Central memory CD8-positive, alpha-beta T cell (primary cell): ENCODE measurements around the gene CDH2.

Experiments used
- ATAC-seq: fragments of 150-1000 bp; cut with Tn5 transposase; replicated peaks from 2 replicates; pipeline ENCODE4 v1.10.0; 2022; ENCODE audit warnings: mild to moderate bottlenecking, moderate FRiP score, moderate number of reproducible peaks; ENCODE audit not compliant: poor library complexity, severe bottlenecking; ENCODE audit errors: extremely low read depth
- DNase-seq, 2 donors: peaks; one replicate each; pipeline ENCODE4 v3.0.0; 2021; ENCODE audit warnings: low spot score in 2 of 2
- H3K27ac Mint-ChIP-seq: one replicate; pipeline ENCODE4 v1.8.0; 2022; ENCODE audit warnings: low read depth, mild to moderate bottlenecking, moderate library complexity, mixed read lengths
- H3K27me3 Mint-ChIP-seq: one replicate; pipeline ENCODE4 v1.8.0; 2022; ENCODE audit warnings: mixed read lengths
- H3K36me3 Mint-ChIP-seq: one replicate; pipeline ENCODE4 v1.8.0; 2022; ENCODE audit warnings: mild to moderate bottlenecking, moderate library complexity, mixed read lengths; ENCODE audit not compliant: insufficient read depth
- H3K4me1 Mint-ChIP-seq: one replicate; pipeline ENCODE4 v1.8.0; 2022; ENCODE audit warnings: mixed read lengths
- H3K4me3 Mint-ChIP-seq: one replicate; pipeline ENCODE4 v1.8.0; 2022; ENCODE audit warnings: mild to moderate bottlenecking, moderate library complexity, mixed read lengths
- H3K9me3 Mint-ChIP-seq: one replicate; pipeline ENCODE4 v1.8.0; 2022; ENCODE audit warnings: mixed read lengths

CDH2 gene

GRCh38 chr18:28040211-28040610 lies 136.7 kb downstream of the CDH2 start:
- no peaks in the 10 kb centered on the region for H3K27me3 Mint-ChIP-seq
- H3K4me1 Mint-ChIP-seq: no peaks in the 10 kb centered on the region
- ATAC-seq (no peak), DNase-seq (no peak)
- no peak overlapping the region for H3K4me3 Mint-ChIP-seq
- H3K9me3 Mint-ChIP-seq: peaks cover 12% of the 10 kb centered on the region
- no peaks in the 10 kb centered on the region for H3K36me3 Mint-ChIP-seq
- no peak overlapping the region for H3K27ac Mint-ChIP-seq

DNA sequence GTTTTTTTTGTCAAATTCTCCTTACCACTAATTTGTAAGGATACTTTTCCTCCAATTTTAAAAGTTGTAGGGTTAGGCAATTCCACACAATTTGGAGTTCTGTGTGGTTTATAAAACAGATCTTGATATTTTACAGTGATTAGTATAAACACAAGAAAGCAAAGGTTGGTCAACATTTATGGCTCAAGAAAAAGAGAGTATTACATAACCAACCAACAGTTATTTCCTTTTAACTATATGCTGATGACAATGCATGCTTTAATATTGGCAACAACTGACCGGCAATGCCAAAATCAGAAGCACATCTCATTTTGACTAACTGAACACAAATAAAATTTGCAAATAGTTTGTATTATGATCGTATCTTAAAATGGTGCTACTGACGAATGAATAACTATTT lies 137.2 kb downstream of the CDH2 start:
- no peaks in the 10 kb centered on the region for H3K4me1 Mint-ChIP-seq
- no peaks in the 10 kb centered on the region for H3K27me3 Mint-ChIP-seq
- no peak for DNase-seq
- H3K9me3 Mint-ChIP-seq: peaks cover 8% of the 10 kb centered on the region
- no peak overlapping the region for H3K27ac Mint-ChIP-seq
- H3K36me3 Mint-ChIP-seq: no peaks in the 10 kb centered on the region
- ATAC-seq: no peak
- no peak overlapping the region for H3K4me3 Mint-ChIP-seq

DNA sequence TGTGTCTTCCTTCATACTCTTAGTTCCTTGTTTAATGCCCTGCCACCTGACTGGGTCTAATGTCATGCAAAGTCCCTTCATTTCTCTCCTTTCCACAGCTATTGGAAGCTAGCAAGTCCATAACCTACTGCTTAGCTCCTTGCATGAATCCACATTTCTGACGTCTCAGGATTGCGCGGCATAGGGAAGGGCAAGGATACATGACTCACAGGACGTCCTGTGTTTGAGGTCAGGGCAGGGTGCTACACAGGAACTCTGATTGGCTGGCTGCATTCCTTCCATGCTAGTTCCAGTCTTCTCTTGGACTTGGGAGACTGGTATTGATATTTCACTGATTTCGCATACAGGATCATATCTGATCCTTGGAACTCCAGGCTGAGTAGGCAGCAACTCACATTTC lies 137.9 kb downstream of the CDH2 start:
- DNase-seq (no peak), ATAC-seq (no peak)
- H3K4me3 Mint-ChIP-seq: no peak overlapping the region
- peaks cover 8% of the 10 kb centered on the region for H3K9me3 Mint-ChIP-seq
- no peaks in the 10 kb centered on the region for H3K4me1 Mint-ChIP-seq
- no peaks in the 10 kb centered on the region for H3K36me3 Mint-ChIP-seq
- no peaks in the 10 kb centered on the region for H3K27me3 Mint-ChIP-seq
- H3K27ac Mint-ChIP-seq: no peak overlapping the region

GRCh38 chr18:28036488-28036887 lies 140.4 kb downstream of the CDH2 start:
- no peaks in the 10 kb centered on the region for H3K36me3 Mint-ChIP-seq
- ATAC-seq (no peak), DNase-seq (no peak)
- H3K4me3 Mint-ChIP-seq: no peak overlapping the region
- peaks cover 10% of the 10 kb centered on the region for H3K9me3 Mint-ChIP-seq
- no peak overlapping the region for H3K27ac Mint-ChIP-seq
- H3K4me1 Mint-ChIP-seq: no peaks in the 10 kb centered on the region
- no peaks in the 10 kb centered on the region for H3K27me3 Mint-ChIP-seq

GRCh38 chr18:28034567-28034966 lies 142.4 kb downstream of the CDH2 start:
- Mint-ChIP-seq H3K27me3 (no peaks in the 10 kb centered on the region), H3K27ac (no peak overlapping the region), H3K4me1 (no peaks in the 10 kb centered on the region), H3K4me3 (no peak overlapping the region), H3K9me3 (peaks cover 17% of the 10 kb centered on the region), H3K36me3 (no peaks in the 10 kb centered on the region)
- ATAC-seq (no peak), DNase-seq (no peak)

DNA sequence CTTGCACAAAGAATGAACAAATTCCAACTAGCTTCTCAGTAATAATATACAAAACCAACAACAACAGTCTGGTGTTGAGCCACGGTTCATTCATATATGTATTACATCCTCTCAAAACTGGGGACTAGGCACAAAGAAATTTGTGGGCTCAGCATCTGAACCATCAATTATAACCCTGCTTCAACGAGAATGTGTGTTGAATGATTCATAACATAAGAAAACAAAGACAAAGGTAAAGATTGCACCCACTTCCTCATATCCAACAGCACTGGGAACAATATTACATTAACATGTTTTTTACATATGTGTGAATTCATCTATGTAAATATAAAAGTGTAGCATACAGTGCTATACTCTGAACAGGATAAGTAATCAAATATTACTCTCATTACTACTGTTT lies 144.8 kb downstream of the CDH2 start:
- Mint-ChIP-seq H3K4me1 (no peaks in the 10 kb centered on the region), H3K27me3 (no peaks in the 10 kb centered on the region), H3K9me3 (peaks cover 9% of the 10 kb centered on the region), H3K27ac (no peak overlapping the region), H3K4me3 (no peak overlapping the region), H3K36me3 (no peaks in the 10 kb centered on the region)
- DNase-seq (no peak), ATAC-seq (no peak)

DNA sequence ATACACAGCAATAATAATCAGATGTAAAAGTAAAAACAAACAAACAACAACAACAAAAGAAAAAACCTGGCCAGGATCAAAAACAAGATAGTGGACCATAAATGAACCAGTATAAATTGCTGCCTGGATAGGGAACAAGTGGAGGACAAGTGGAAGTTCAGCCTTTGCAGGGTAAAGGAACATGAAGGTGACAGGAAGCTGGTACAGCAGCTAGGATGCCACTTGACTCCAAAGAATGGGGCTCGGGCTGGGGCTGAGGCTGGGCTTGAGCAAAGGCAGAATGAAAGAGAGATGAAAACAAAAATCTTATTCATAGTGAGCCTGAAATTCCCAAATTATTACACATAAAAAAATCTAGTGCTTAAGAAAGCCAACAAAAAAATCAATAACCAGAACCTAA lies 146.5 kb downstream of the CDH2 start:
- no peaks in the 10 kb centered on the region for H3K27me3 Mint-ChIP-seq
- no peaks in the 10 kb centered on the region for H3K4me1 Mint-ChIP-seq
- no peak overlapping the region for H3K4me3 Mint-ChIP-seq
- H3K9me3 Mint-ChIP-seq: peaks cover 19% of the 10 kb centered on the region
- DNase-seq (no peak), ATAC-seq (no peak)
- H3K27ac Mint-ChIP-seq: no peak overlapping the region
- H3K36me3 Mint-ChIP-seq: no peaks in the 10 kb centered on the region

GRCh38 chr18:28027755-28028154 lies 149.2 kb downstream of the CDH2 start:
- ATAC-seq (no peak), DNase-seq (no peak)
- no peak overlapping the region for H3K4me3 Mint-ChIP-seq
- H3K27ac Mint-ChIP-seq: no peak overlapping the region
- H3K27me3 Mint-ChIP-seq: no peaks in the 10 kb centered on the region
- H3K36me3 Mint-ChIP-seq: no peaks in the 10 kb centered on the region
- no peaks in the 10 kb centered on the region for H3K4me1 Mint-ChIP-seq
- peaks cover 19% of the 10 kb centered on the region for H3K9me3 Mint-ChIP-seq

DNA sequence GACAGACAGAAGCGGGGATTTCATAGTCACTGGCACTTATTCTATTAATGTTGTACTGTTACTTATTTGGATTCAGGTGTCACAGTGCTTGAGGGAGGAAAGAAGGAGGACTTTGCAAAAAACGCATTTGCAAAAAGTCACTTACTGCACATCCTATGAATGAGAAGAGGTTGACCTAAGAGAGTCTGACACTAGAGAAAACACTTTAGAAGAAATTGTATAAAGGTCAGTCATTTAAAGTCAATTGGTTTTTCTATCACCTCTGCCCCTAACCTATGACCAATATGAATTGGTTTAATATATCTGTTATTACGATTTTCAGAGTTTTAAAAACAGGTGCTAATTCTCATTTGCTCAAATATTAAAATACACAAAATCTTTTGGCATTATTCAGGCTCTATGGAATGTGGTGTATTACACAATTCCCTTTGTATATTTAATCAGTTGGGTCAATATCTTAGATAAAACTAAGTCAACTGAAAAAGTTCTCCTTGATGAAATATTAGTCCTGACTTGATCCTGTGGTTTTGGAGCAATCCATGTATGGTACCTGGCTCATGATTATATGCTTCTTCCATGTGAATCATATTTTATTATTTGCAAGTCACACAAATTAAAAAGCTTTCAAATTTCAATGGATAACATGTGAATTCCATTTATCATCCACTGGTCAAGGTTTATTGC lies 157.4 kb downstream of the CDH2 start:
- H3K27me3 Mint-ChIP-seq: no peaks in the 10 kb centered on the region
- H3K4me1 Mint-ChIP-seq: no peaks in the 10 kb centered on the region
- H3K36me3 Mint-ChIP-seq: no peaks in the 10 kb centered on the region
- ATAC-seq: no peak
- H3K9me3 Mint-ChIP-seq: peaks cover 9% of the 10 kb centered on the region
- no peak overlapping the region for H3K27ac Mint-ChIP-seq
- no peak overlapping the region for H3K4me3 Mint-ChIP-seq
- no peak for DNase-seq

GRCh38 chr18:28018351-28018750 lies 158.6 kb downstream of the CDH2 start:
- no peaks in the 10 kb centered on the region for H3K36me3 Mint-ChIP-seq
- no peak overlapping the region for H3K27ac Mint-ChIP-seq
- H3K4me1 Mint-ChIP-seq: no peaks in the 10 kb centered on the region
- peaks cover 15% of the 10 kb centered on the region for H3K9me3 Mint-ChIP-seq
- DNase-seq (no peak), ATAC-seq (no peak)
- H3K27me3 Mint-ChIP-seq: no peaks in the 10 kb centered on the region
- H3K4me3 Mint-ChIP-seq: no peak overlapping the region

- no peaks in the 10 kb centered on the region for H3K4me1 Mint-ChIP-seq
- no peaks in the 10 kb centered on the region for H3K27me3 Mint-ChIP-seq
- H3K36me3 Mint-ChIP-seq: no peaks in the 10 kb centered on the region
- no peak overlapping the region for H3K27ac Mint-ChIP-seq
- H3K9me3 Mint-ChIP-seq: peaks cover 15% of the 10 kb centered on the region
- no peak overlapping the region for H3K4me3 Mint-ChIP-seq
- ATAC-seq (no peak), DNase-seq (no peak)
These were observed 161.3 kb downstream of the CDH2 start for GRCh38 chr18:28015671-28016070.

DNA sequence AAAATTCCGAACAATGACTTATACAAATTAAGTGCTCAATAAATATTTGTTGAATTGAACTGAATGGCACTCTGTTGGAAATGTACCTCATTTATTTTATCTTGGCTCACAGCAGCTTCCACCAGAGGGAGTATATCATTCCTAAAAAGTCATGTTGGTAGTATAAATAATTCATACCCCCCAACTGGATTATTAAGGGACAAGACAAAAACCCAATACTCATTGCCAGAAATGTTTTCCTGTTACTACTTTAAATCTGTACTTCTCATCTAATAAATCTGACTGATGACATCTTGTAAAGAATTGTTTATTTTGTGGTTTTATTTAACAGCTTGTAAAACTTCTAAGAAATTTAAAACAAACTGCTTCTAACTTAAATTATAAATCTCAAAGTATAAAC lies 163.9 kb downstream of the CDH2 start:
- Mint-ChIP-seq H3K27ac (no peak overlapping the region), H3K36me3 (no peaks in the 10 kb centered on the region), H3K4me3 (no peak overlapping the region), H3K4me1 (no peaks in the 10 kb centered on the region), H3K9me3 (peaks cover 15% of the 10 kb centered on the region), H3K27me3 (no peaks in the 10 kb centered on the region)
- ATAC-seq: no peak
- no peak for DNase-seq

DNA sequence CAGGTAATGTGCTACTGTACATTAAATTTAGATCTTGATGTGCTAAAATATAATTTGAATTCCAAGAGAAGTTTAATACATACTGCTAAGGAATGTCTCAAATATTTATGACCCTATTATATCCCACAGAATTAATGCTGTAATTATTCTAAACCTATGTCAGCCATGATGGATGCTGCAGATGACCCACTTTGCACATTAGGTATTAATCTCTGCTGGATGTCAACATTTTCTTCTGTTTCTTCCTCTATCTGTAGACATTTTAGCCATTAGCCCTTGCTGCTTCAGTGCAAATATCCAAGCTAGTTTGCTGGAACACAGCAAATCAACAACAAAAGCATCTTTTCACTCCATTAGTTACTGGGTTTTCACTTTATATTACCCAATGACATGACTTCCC lies 164.6 kb downstream of the CDH2 start:
- no peak for ATAC-seq
- H3K27me3 Mint-ChIP-seq: no peaks in the 10 kb centered on the region
- H3K36me3 Mint-ChIP-seq: no peaks in the 10 kb centered on the region
- no peak overlapping the region for H3K4me3 Mint-ChIP-seq
- no peak overlapping the region for H3K27ac Mint-ChIP-seq
- H3K4me1 Mint-ChIP-seq: no peaks in the 10 kb centered on the region
- H3K9me3 Mint-ChIP-seq: peaks cover 11% of the 10 kb centered on the region
- no peak for DNase-seq

DNA sequence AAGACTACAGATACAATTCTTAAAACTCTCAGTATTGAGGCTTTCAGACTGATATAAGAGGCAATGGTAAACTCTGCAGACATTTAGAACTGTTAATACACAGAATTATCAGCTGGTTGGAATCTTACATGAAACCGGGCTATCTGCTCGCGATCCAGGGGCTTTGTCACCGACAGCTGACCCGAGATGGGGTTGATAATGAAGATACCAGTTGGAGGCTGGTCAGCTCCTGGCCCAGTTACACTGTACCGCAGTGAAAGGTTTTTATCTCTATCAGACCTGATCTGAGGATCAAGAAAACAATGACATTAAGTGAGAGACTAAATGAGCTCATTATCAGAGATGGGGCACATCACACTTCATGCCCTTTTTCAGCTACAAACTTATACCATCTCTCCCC lies 167.3 kb downstream of the CDH2 start:
- no peak for DNase-seq
- peaks cover 6% of the 10 kb centered on the region for H3K9me3 Mint-ChIP-seq
- no peaks in the 10 kb centered on the region for H3K27me3 Mint-ChIP-seq
- ATAC-seq: no peak
- no peak overlapping the region for H3K27ac Mint-ChIP-seq
- no peaks in the 10 kb centered on the region for H3K36me3 Mint-ChIP-seq
- no peaks in the 10 kb centered on the region for H3K4me1 Mint-ChIP-seq
- H3K4me3 Mint-ChIP-seq: no peak overlapping the region
